CD8-positive, alpha-beta memory T cell (primary cell): Measurements from ENCODE around the gene HAGH. TPM values are rescaled to one million over a fixed set of nuclear protein-coding genes. Genes with fewer than 3 reads are reported as not detected.

ENCODE experiments used
- CTCF ChIA-PET: fragments of 350-600 bp; sonication (Branson Sonifier 250); formaldehyde crosslinking; loops from one replicate; lab custom pipeline; 2021; ENCODE audit warnings: antibody characterized with exemption; lab: Charles Lee
- POLR2A ChIA-PET: fragments of 350-600 bp; sonication (Branson Sonifier 250); formaldehyde crosslinking; loops from one replicate; lab custom pipeline; 2021; ENCODE audit warnings: antibody characterized with exemption; lab: Charles Lee
- DNase-seq, 5 donors: peaks; one replicate each; pipeline versions ENCODE4 v3.0.0 to v3.0.0-alpha.2; 2020 to 2022; ENCODE audit warnings: mixed read lengths in 1 of 5
- H3K27ac ChIP-seq: one replicate; pipeline ENCODE4 v1.7.0; 2013; ENCODE audit warnings: low read depth, mild to moderate bottlenecking, low read length, moderate library complexity
- H3K27me3 ChIP-seq: 2 replicates; pipeline ENCODE4 v1.7.0; 2013; ENCODE audit warnings: low read length, mild to moderate bottlenecking; ENCODE audit not compliant: insufficient read depth, poor library complexity, severe bottlenecking
- H3K36me3 ChIP-seq: 2 replicates; pipeline ENCODE4 v1.7.0; 2013; ENCODE audit warnings: mild to moderate bottlenecking, low read length, moderate library complexity; ENCODE audit not compliant: insufficient read depth
- H3K4me1 ChIP-seq: 2 replicates; pipeline ENCODE4 v1.7.0; 2013; ENCODE audit warnings: mild to moderate bottlenecking, low read length, moderate library complexity; ENCODE audit not compliant: insufficient read depth
- H3K4me3 ChIP-seq: 2 replicates; pipeline ENCODE4 v1.7.0; 2013; ENCODE audit warnings: mild to moderate bottlenecking, low read length
- H3K9me3 ChIP-seq: 2 replicates; pipeline ENCODE4 v1.7.0; 2013; ENCODE audit warnings: mild to moderate bottlenecking, low read length
- H3K27ac Mint-ChIP-seq, 8 donors: one replicate each; pipeline ENCODE4 v1.8.0; 2020 to 2021; ENCODE audit warnings: mixed read lengths in 8 of 8, mild to moderate bottlenecking in 6 of 8, inconsistent platforms in 3 of 8, moderate library complexity in 3 of 8
- H3K27me3 Mint-ChIP-seq, 2 donors: one replicate each; pipeline ENCODE4 v1.8.0; 2020 to 2021; ENCODE audit warnings: mixed read lengths in 2 of 2, mild to moderate bottlenecking in 1 of 2, moderate library complexity in 1 of 2
- H3K36me3 Mint-ChIP-seq, 3 donors: one replicate each; pipeline ENCODE4 v1.8.0; 2020 to 2021; ENCODE audit warnings: mixed read lengths in 3 of 3, inconsistent platforms in 1 of 3, mild to moderate bottlenecking in 1 of 3
- H3K4me1 Mint-ChIP-seq, 3 donors: one replicate each; pipeline ENCODE4 v1.8.0; 2020 to 2021; ENCODE audit warnings: mixed read lengths in 3 of 3, inconsistent platforms in 1 of 3, mild to moderate bottlenecking in 1 of 3
- H3K4me3 Mint-ChIP-seq, 7 donors: one replicate each; pipeline ENCODE4 v1.8.0; 2020 to 2021; ENCODE audit warnings: mixed read lengths in 7 of 7, mild to moderate bottlenecking in 6 of 7, moderate library complexity in 4 of 7, inconsistent platforms in 2 of 7
- H3K9me3 Mint-ChIP-seq, 5 donors: one replicate each; pipeline ENCODE4 v1.8.0; 2020 to 2022; ENCODE audit warnings: mixed read lengths in 5 of 5, mild to moderate bottlenecking in 3 of 5, moderate library complexity in 2 of 5, inconsistent platforms in 1 of 5
- polyA plus RNA-seq: library from polyadenylated mRNA; unstranded; fragments of 300-500 nt; fragmentation: Illumina TruSeq; gene quantifications from one replicate; pipeline ENCODE4 v1.2.3, GENCODE V29; 2021
- total RNA-seq, 2 experiments: library from RNA; stranded (reverse); gene quantifications; one replicate each; pipeline ENCODE4 v1.2.3, GENCODE V29; 2021

The HAGH gene
- total and polyA plus RNA-seq, 3 experiments from 2014 or later = 41.2 to 54.3 (median 44.5) TPM

DNA sequence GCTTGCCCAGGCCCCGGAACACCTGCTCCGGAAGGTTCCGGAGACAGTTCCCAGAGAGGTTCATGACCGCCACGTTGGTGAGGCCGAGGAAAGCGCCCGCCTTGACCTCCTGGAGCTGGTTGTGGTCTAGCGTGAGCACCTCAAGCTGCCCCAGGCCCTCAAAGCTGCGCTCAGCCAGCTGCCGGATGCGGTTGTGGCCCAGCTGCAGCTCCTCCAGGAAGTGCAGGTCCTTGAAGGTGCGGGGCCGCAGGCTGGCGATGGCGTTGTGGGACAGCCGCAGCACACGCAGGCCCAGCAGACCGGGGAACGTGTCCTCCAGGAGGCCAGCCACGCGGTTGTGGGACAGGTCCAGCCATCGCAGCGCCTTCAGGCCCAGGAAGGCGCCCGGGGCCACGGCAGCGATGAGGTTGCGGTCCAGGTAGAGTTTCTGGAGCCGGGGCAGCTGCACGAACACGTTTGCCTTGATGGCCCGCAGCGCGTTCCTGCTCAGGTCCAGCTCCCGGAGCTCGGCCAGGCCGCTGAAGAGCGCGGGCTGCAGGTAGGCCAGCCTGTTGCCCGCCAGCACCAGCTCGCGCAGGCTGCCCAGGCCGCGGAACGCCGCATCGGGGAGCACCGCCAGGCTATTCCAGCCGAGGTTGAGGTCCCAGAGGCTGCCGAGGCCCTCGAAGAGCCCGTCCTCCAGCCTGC is 35.2 kb downstream of the HAGH start:
- DNase-seq = no peak
- Mint-ChIP-seq H3K27ac (no peak overlapping the region), H3K4me1 (peaks cover 0 to 7% (median 1%) of the 10 kb centered on the region in 3 donors), H3K27me3 (no peaks in the 10 kb centered on the region), H3K36me3 (peaks cover 0 to 24% (median 3%) of the 10 kb centered on the region in 3 donors), H3K4me3 (no peak overlapping the region), H3K9me3 (no peaks in the 10 kb centered on the region)
- Histone ChIP-seq H3K27me3 (no peaks in the 10 kb centered on the region), H3K36me3 (peaks cover 9% of the 10 kb centered on the region), H3K4me1 (no peaks in the 10 kb centered on the region), H3K9me3 (no peaks in the 10 kb centered on the region), H3K27ac (no peak overlapping the region), H3K4me3 (no peak overlapping the region)
- POLR2A ChIA-PET = interaction anchor here (0.6 to 2.5 kb wide), 2 partner anchors 9 to 86 kb away, joined by 3 to 9 read pairs; partner anchors contain the start of genes NUBP2 and SPSB3
- CTCF ChIA-PET = interaction anchor here (1.4 kb wide), 1 partner anchor 9 kb away, joined by 6 read pairs; the partner anchor contains the start of genes NUBP2 and SPSB3

DNA sequence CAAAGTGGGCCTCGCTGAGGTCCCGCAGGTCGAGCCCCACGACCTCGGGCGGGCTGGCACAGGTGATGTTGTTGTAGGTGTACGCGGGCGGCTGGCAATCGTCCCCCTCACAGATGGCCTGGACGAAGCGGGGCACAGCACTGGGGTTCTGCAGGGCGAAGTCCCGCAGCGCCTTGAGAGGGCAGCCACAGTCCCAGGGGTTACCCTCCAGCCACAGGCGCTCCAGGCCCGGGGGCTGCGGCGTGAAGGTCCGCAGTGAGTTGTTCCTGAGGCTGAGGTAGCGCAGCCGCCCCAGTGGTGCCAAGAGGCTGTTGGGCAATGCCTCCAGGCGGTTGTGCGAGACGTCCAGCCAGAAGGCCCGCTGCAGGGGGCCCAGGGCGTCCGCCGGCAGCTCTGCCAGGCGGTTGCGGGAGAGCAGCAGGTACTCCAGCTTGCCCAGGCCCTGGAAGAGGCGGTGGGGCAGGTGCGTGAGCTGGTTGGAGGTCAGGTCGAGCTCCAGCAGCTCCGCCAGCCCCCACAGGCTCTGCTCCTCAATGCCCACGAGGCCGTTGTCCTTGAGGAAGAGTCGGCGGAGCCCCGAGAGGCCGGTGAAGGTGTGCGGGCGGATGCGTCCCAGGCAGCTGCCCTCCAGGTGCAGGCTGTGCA is 35.9 kb downstream of the HAGH start:
- DNase-seq = no peak
- Histone ChIP-seq H3K4me3 (no peak overlapping the region), H3K27me3 (no peaks in the 10 kb centered on the region), H3K36me3 (peaks cover 9% of the 10 kb centered on the region), H3K9me3 (no peaks in the 10 kb centered on the region), H3K4me1 (peaks cover 2% of the 10 kb centered on the region), H3K27ac (no peak overlapping the region)
- H3K9me3 Mint-ChIP-seq = no peaks in the 10 kb centered on the region
- ChIA-PET CTCF (interaction anchor here (1.4 kb wide), 1 partner anchor 8 kb away, joined by 6 read pairs; the partner anchor contains the start of genes NUBP2 and SPSB3), POLR2A (interaction anchor here (0.6 to 2.5 kb wide), 2 partner anchors 8 to 86 kb away, joined by 3 to 9 read pairs; partner anchors contain the start of genes NUBP2 and SPSB3)
- no peaks in the 10 kb centered on the region for H3K27me3 Mint-ChIP-seq
- peaks cover 0 to 12% (median 1%) of the 10 kb centered on the region in 3 donors for H3K4me1 Mint-ChIP-seq
- H3K4me3 Mint-ChIP-seq = no peak overlapping the region
- peaks cover 0 to 28% (median 3%) of the 10 kb centered on the region in 3 donors for H3K36me3 Mint-ChIP-seq
- no peak overlapping the region for H3K27ac Mint-ChIP-seq

DNA sequence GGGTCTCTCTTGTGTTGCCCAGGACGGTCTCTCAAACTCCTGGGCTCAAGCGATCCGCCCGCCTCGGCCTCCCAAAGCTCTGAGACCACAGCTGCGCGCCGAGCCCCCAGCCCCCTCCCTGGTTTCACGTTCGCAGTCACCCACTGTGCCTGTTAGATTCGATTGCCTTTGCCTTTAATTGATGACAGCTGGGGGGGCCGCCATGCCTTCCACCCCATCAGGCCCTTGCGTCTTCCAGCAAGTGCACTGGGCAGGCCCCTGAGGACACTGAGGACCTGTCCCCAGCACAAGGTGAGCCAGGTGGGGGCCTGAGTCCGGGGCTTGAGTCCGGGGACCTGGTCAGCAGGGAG is 36.4 kb downstream of the HAGH start:
- Histone ChIP-seq H3K27ac (no peak overlapping the region), H3K36me3 (peaks cover 9% of the 10 kb centered on the region), H3K4me3 (no peak overlapping the region), H3K27me3 (no peaks in the 10 kb centered on the region), H3K9me3 (no peaks in the 10 kb centered on the region), H3K4me1 (peaks cover 7% of the 10 kb centered on the region)
- Mint-ChIP-seq H3K27me3 (no peaks in the 10 kb centered on the region), H3K27ac (peak overlapping the region in 1 of 8 donors; percentile 69), H3K4me1 (peaks cover under 1 to 17% (median 5%) of the 10 kb centered on the region in 3 donors), H3K36me3 (peaks cover 0 to 32% (median 3%) of the 10 kb centered on the region in 3 donors), H3K9me3 (no peaks in the 10 kb centered on the region), H3K4me3 (no peak overlapping the region)
- ChIA-PET CTCF (no interaction called here), POLR2A (interaction anchor here (2.5 kb wide), 1 partner anchor 7 kb away, joined by 9 read pairs; the partner anchor contains the start of genes NUBP2 and SPSB3)
- no peak for DNase-seq

- Mint-ChIP-seq H3K27me3 (no peaks in the 10 kb centered on the region), H3K27ac (no peak overlapping the region)
- CTCF ChIA-PET = no interaction called here
These were observed 37.0 kb downstream of the HAGH start for GRCh38 chr16:1789643-1790045.

DNA sequence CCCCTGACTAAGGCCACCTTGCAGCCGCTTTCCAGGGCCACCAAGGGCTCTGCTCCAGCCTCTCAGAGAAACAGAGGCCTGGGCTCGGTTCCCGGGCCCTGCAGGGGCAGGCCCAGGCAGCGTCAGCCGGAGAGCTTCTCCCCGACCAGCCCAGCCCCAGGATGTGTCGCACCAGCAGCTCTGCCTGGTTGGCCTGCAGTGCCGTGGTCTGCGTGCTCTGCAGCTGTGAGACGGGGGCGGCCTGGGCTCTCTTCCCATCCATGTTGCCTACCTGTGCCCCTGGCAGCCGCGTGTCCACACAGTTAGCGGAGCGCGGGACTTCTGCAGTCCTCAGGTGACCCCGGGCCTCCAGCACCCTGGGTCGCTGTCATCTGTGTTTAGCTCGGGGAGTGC is 37.9 kb downstream of the HAGH start:
- Mint-ChIP-seq H3K4me3 (peak overlapping the region in 1 of 7 donors; percentile 75), H3K27me3 (no peaks in the 10 kb centered on the region), H3K4me1 (peaks cover 9 to 27% (median 10%) of the 10 kb centered on the region in 3 donors), H3K9me3 (no peaks in the 10 kb centered on the region), H3K36me3 (peaks cover 0 to 33% (median 3%) of the 10 kb centered on the region in 3 donors), H3K27ac (peak overlapping the region in 1 of 8 donors; percentile 85)
- ChIA-PET POLR2A (no interaction called here), CTCF (no interaction called here)
- H3K36me3 ChIP-seq = peaks cover 9% of the 10 kb centered on the region
- no peak overlapping the region for H3K27ac ChIP-seq
- peaks cover 18% of the 10 kb centered on the region for H3K4me1 ChIP-seq
- H3K27me3 ChIP-seq = no peaks in the 10 kb centered on the region
- no peak overlapping the region for H3K4me3 ChIP-seq
- H3K9me3 ChIP-seq = no peaks in the 10 kb centered on the region
- DNase-seq = no peak

More at GRCh38 chr16:1789643-1790045, 37.0 kb downstream of the HAGH start:
- no peak overlapping the region for H3K27ac ChIP-seq
- H3K4me1 ChIP-seq = peaks cover 12% of the 10 kb centered on the region
- Mint-ChIP-seq H3K9me3 (no peaks in the 10 kb centered on the region), H3K4me1 (peaks cover 4 to 21% (median 9%) of the 10 kb centered on the region in 3 donors), H3K36me3 (peaks cover 0 to 33% (median 3%) of the 10 kb centered on the region in 3 donors), H3K4me3 (no peak overlapping the region)
- no peak overlapping the region for H3K4me3 ChIP-seq
- no peaks in the 10 kb centered on the region for H3K27me3 ChIP-seq
- peaks cover 9% of the 10 kb centered on the region for H3K36me3 ChIP-seq
- POLR2A ChIA-PET = no interaction called here
- DNase-seq = no peak
- no peaks in the 10 kb centered on the region for H3K9me3 ChIP-seq

GRCh38 chr16:1788095-1788707 is 38.4 kb downstream of the HAGH start:
- DNase-seq = no peak
- Mint-ChIP-seq H3K4me3 (no peak overlapping the region), H3K4me1 (peaks cover 12 to 32% (median 14%) of the 10 kb centered on the region in 3 donors), H3K27me3 (no peaks in the 10 kb centered on the region), H3K36me3 (peaks cover 0 to 36% (median 3%) of the 10 kb centered on the region in 3 donors), H3K9me3 (no peaks in the 10 kb centered on the region), H3K27ac (no peak overlapping the region)
- H3K9me3 ChIP-seq = no peaks in the 10 kb centered on the region
- no peak overlapping the region for H3K27ac ChIP-seq
- no peaks in the 10 kb centered on the region for H3K27me3 ChIP-seq
- H3K36me3 ChIP-seq = peaks cover 9% of the 10 kb centered on the region
- H3K4me1 ChIP-seq = peaks cover 18% of the 10 kb centered on the region
- ChIA-PET POLR2A (no interaction called here), CTCF (no interaction called here)
- H3K4me3 ChIP-seq = no peak overlapping the region

- Histone ChIP-seq H3K9me3 (no peaks in the 10 kb centered on the region), H3K27ac (no peak overlapping the region), H3K36me3 (peaks cover 9% of the 10 kb centered on the region), H3K4me3 (no peak overlapping the region), H3K4me1 (peaks cover 18% of the 10 kb centered on the region), H3K27me3 (no peaks in the 10 kb centered on the region)
- H3K4me3 Mint-ChIP-seq = no peak overlapping the region
- peaks cover 0 to 40% (median 3%) of the 10 kb centered on the region in 3 donors for H3K36me3 Mint-ChIP-seq
- POLR2A ChIA-PET = no interaction called here
- H3K4me1 Mint-ChIP-seq = peaks cover 16 to 37% (median 16%) of the 10 kb centered on the region in 3 donors
- no peak for DNase-seq
- no peak overlapping the region for H3K27ac Mint-ChIP-seq
- H3K9me3 Mint-ChIP-seq = no peaks in the 10 kb centered on the region
- CTCF ChIA-PET = no interaction called here
- peaks cover 0 to 2% of the 10 kb centered on the region in 2 donors for H3K27me3 Mint-ChIP-seq
These were observed 39.1 kb downstream of the HAGH start for GRCh38 chr16:1787322-1788094.
